HL-60 (cell line): ENCODE results near the gene TRIM31.

ENCODE experiments used
- DNase-seq, 2 experiments: peaks; one replicate each; pipeline ENCODE4 v3.0.0-alpha.2; 2010 to 2020; ENCODE audit warnings: low read depth in 1 of 2, low spot score in 1 of 2
- H3K27ac ChIP-seq: fragments of 250-450 bp; sonication (Bioruptor Pico); replicated peaks from 2 replicates; pipeline ENCODE4 v1.5.1; 2020; ENCODE audit warnings: mild to moderate bottlenecking, moderate library complexity
- H3K27me3 ChIP-seq: fragments of 250-450 bp; sonication (Bioruptor Pico); 2 replicates; pipeline ENCODE4 v1.5.1; 2021; ENCODE audit warnings: mild to moderate bottlenecking, moderate library complexity; ENCODE audit not compliant: insufficient read depth, poor library complexity, severe bottlenecking
- H3K4me3 ChIP-seq: replicated peaks from 2 replicates; pipeline ENCODE4 v1.5.1; 2011; ENCODE audit warnings: mild to moderate bottlenecking, control low read depth, low read length; ENCODE audit not compliant: insufficient read depth
- GABPA ChIP-seq: IDR thresholded peaks from 2 replicates; pipeline ENCODE4 v1.6.1; 2012; ENCODE audit warnings: low read depth
- POLR2AphosphoS5 ChIP-seq: IDR thresholded peaks from 2 replicates; pipeline ENCODE4 v1.6.1; 2012; ENCODE audit warnings: low read depth
- SPI1 ChIP-seq: IDR thresholded peaks from 2 replicates; pipeline ENCODE4 v1.6.1; 2012; ENCODE audit warnings: low read depth, mild to moderate bottlenecking, borderline replicate concordance
- TF ChIP-seq, protein P1 (sequence below): IDR thresholded peaks from 2 replicates; pipeline ENCODE4 v1.6.1; 2012; ENCODE audit warnings: low read depth; ENCODE audit not compliant: insufficient replicate concordance
- TF ChIP-seq, protein P2 (sequence below): IDR thresholded peaks from one replicate; pipeline ENCODE4 v1.5.1; 2011; ENCODE audit warnings: low read length, control low read depth, inconsistent platforms; ENCODE audit not compliant: insufficient read depth

Gene TRIM31

DNA sequence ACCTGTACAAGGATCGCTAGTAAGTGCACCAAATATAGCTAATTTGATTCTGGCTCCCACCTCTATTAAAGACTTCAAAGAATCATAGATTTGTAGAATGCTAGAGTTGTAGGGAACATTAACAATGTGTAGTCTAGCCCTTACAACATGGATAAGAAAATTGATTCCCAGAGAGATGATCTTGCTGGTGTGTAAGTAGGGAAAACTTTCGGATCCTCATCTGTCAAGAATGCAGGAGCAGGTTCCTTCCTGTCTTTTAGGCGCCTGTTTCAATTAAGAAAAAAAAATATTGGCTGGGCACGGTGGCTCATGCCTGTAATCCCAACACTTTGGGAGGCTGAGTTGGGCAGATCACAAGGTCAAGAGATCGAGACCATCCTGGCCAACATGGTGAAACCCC lies 25.0 kb downstream of the TRIM31 start:
- peaks cover 23% of the 10 kb centered on the region for H3K27me3 ChIP-seq
- H3K4me3 ChIP-seq = no peak overlapping the region
- TF ChIP-seq POLR2AphosphoS5 (no peak), GABPA (no peak)
- TF ChIP-seq, protein P1, sequence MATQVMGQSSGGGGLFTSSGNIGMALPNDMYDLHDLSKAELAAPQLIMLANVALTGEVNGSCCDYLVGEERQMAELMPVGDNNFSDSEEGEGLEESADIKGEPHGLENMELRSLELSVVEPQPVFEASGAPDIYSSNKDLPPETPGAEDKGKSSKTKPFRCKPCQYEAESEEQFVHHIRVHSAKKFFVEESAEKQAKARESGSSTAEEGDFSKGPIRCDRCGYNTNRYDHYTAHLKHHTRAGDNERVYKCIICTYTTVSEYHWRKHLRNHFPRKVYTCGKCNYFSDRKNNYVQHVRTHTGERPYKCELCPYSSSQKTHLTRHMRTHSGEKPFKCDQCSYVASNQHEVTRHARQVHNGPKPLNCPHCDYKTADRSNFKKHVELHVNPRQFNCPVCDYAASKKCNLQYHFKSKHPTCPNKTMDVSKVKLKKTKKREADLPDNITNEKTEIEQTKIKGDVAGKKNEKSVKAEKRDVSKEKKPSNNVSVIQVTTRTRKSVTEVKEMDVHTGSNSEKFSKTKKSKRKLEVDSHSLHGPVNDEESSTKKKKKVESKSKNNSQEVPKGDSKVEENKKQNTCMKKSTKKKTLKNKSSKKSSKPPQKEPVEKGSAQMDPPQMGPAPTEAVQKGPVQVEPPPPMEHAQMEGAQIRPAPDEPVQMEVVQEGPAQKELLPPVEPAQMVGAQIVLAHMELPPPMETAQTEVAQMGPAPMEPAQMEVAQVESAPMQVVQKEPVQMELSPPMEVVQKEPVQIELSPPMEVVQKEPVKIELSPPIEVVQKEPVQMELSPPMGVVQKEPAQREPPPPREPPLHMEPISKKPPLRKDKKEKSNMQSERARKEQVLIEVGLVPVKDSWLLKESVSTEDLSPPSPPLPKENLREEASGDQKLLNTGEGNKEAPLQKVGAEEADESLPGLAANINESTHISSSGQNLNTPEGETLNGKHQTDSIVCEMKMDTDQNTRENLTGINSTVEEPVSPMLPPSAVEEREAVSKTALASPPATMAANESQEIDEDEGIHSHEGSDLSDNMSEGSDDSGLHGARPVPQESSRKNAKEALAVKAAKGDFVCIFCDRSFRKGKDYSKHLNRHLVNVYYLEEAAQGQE = no peak
- TF ChIP-seq, protein P2, sequence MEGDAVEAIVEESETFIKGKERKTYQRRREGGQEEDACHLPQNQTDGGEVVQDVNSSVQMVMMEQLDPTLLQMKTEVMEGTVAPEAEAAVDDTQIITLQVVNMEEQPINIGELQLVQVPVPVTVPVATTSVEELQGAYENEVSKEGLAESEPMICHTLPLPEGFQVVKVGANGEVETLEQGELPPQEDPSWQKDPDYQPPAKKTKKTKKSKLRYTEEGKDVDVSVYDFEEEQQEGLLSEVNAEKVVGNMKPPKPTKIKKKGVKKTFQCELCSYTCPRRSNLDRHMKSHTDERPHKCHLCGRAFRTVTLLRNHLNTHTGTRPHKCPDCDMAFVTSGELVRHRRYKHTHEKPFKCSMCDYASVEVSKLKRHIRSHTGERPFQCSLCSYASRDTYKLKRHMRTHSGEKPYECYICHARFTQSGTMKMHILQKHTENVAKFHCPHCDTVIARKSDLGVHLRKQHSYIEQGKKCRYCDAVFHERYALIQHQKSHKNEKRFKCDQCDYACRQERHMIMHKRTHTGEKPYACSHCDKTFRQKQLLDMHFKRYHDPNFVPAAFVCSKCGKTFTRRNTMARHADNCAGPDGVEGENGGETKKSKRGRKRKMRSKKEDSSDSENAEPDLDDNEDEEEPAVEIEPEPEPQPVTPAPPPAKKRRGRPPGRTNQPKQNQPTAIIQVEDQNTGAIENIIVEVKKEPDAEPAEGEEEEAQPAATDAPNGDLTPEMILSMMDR = no peak
- no peak for DNase-seq
- no peak overlapping the region for H3K27ac ChIP-seq

DNA sequence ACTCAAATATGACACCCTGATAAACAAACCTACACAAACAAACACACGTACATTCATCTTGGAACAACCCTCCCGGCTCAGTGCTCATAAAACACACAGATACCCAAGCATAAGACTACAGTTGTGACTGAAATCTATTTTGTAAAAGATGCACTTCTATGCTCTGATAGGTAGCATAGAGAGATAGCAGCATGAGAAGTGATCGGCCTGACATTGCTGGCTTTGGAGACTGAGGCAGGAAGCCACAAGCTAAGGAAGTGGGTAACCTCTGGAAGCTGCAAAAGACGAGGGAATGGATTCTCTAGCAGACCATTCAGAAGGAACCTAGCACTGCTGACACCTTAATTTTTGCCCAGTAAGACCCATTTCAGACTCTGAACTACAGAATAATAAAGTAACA lies 35.7 kb downstream of the TRIM31 start:
- H3K27me3 ChIP-seq = peaks cover 51% of the 10 kb centered on the region
- no peak overlapping the region for H3K4me3 ChIP-seq
- no peak for DNase-seq
- no peak overlapping the region for H3K27ac ChIP-seq
- TF ChIP-seq, protein P1 = no peak
- TF ChIP-seq POLR2AphosphoS5 (no peak), GABPA (no peak), SPI1 (no peak)
- TF ChIP-seq, protein P2 = no peak

DNA sequence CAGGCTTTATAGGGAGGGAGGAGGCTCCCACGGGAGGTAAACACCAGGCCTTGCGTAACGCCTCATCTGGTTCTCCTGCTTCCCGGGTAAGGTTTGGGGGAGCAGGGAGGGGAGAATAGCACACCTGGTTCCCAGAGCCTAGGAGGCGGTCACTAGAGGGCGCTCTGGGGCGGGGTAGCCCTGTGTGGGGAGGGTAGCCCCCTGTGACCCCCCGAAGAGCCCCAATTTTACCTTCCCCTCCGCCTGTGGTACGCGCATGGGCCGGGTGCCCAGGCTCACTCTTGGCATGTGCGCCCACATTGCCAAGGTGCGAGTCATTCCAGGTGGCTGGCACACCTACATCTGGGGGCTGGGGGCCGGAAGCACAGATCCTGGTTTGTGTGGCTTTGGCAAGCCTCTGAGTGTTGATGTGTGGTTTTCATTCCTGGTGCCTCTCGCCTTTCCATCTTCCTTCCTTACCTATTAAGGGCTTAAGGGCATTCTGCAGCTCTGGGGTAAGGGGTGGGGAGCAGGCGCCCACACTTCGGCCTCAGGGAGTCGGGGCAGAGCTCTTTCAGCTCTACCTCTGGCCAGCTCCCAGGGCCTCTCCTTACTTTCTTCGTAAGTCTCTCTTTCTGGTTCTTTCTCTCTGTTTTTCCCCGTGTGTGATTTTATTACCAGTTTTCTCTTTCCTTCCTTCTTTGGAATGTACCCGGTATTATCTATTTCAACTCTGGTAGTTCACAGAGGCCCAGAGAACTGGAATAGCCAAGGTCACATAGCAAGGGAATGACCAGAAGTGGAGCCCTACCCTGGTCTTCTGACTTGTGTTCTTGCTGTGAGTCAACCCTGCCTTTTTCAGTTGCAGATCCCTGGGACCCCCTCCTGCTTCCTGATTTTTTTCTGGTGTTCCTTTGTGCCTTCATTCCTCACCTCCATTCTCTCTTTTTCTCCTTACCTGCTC lies 36.8 kb downstream of the TRIM31 start:
- DNase-seq = no peak
- H3K27me3 ChIP-seq = peaks cover 51% of the 10 kb centered on the region
- no peak overlapping the region for H3K4me3 ChIP-seq
- no peak for TF ChIP-seq SPI1
- no peak for TF ChIP-seq POLR2AphosphoS5
- TF ChIP-seq, protein P2 = no peak
- no peak for TF ChIP-seq GABPA
- TF ChIP-seq, protein P1 = no peak
- no peak overlapping the region for H3K27ac ChIP-seq
